OCI-LY3 (cell line): ENCODE measurements around the gene GCC1.

ENCODE experiments used
- H2AFZ ChIP-seq: fragments of 200-600, 300-600 bp; shearing (Covaris generic); 2 replicates; pipeline ENCODE4 v1.6.0; 2014; ENCODE audit warnings: antibody characterized with exemption, low read depth, low read length
- H3K27ac ChIP-seq: fragments of 200-600, 300-600 bp; sonication (generic); 2 replicates; pipeline ENCODE4 v1.5.1; 2014; ENCODE audit warnings: mild to moderate bottlenecking, low read length, moderate library complexity, mixed read lengths
- H3K27me3 ChIP-seq: fragments of 200-600, 300-600 bp; sonication (generic); 2 replicates; pipeline ENCODE4 v1.6.1; 2014; ENCODE audit warnings: low read depth, low read length, mixed read lengths
- H3K36me3 ChIP-seq: fragments of 200-600, 300-600 bp; sonication (generic); replicated peaks from 2 replicates; pipeline ENCODE3; 2014; ENCODE audit warnings: low read depth, low read length, mixed read lengths
- H3K4me1 ChIP-seq: fragments of 300-600, 200-600 bp; sonication (generic); 2 replicates; pipeline ENCODE4 v1.6.1; 2014; ENCODE audit warnings: low read length, mixed read lengths
- H3K4me2 ChIP-seq: fragments of 200-600, 300-600 bp; sonication (generic); 2 replicates; pipeline ENCODE4 v1.6.1; 2014; ENCODE audit warnings: low read length, mixed read lengths
- H3K4me3 ChIP-seq: fragments of 300-600, 200-600 bp; sonication (generic); 2 replicates; pipeline ENCODE4 v1.5.1; 2014; ENCODE audit warnings: antibody characterized with exemption, mild to moderate bottlenecking, low read length, moderate library complexity
- H3K79me2 ChIP-seq: fragments of 300-600, 200-600 bp; shearing (Covaris generic); 2 replicates; pipeline ENCODE4 v1.6.1; 2014; ENCODE audit warnings: mild to moderate bottlenecking, low read length, mixed read lengths
- H3K9ac ChIP-seq: fragments of 300-600, 200-600 bp; shearing (Covaris generic); 2 replicates; pipeline ENCODE4 v1.6.0; 2014; ENCODE audit warnings: mild to moderate bottlenecking, low read length, moderate library complexity
- H3K9me3 ChIP-seq: fragments of 200-600, 300-600 bp; shearing (Covaris generic); 2 replicates; pipeline ENCODE4 v1.6.1; 2014; ENCODE audit warnings: low read length, mixed read lengths; ENCODE audit not compliant: insufficient read depth
- H4K20me1 ChIP-seq: fragments of 200-600, 300-600 bp; sonication (generic); 2 replicates; pipeline ENCODE4 v1.6.1; 2016; ENCODE audit warnings: low read length, mixed read lengths; ENCODE audit not compliant: insufficient read depth
- EZH2phosphoT487 ChIP-seq: fragments of 200-600 bp; shearing (Covaris generic); IDR thresholded peaks from 2 replicates; pipeline ENCODE4 v1.6.1; 2018; ENCODE audit warnings: antibody characterized with exemption, mixed run types, low read depth
- TF ChIP-seq, protein P1 (sequence below): fragments of 200-600, 300-600 bp; sonication (generic); IDR thresholded peaks from 2 replicates; pipeline ENCODE4 v1.5.1; 2014; ENCODE audit warnings: antibody characterized with exemption, low read length, low read depth

Gene GCC1

DNA sequence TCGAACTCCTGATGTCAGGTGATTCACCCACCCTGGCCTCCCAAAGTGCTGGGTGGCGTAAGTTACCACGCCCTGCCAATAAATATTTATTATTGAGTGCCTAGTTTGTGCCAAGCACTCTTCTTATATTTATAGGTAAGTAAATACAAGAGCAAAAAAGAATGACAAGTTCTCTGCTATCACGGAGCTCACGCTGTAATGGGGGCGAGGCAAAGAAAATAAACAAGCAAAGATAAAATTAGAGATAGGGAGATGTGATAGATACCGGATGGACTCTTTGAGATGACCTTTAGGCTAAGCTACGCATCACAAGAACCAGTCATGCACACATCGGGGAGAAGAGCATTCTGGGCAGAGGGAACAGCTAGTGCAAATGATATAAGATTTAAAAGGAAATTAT lies 46.3 kb downstream of the GCC1 start:
- H3K4me2 ChIP-seq: no peak overlapping the region
- no peak overlapping the region for H3K4me3 ChIP-seq
- no peak overlapping the region for H2AFZ ChIP-seq
- H3K27me3 ChIP-seq: no peaks in the 10 kb centered on the region
- H3K4me1 ChIP-seq: no peaks in the 10 kb centered on the region
- no peaks in the 10 kb centered on the region for H3K36me3 ChIP-seq
- H3K9ac ChIP-seq: no peak overlapping the region
- no peaks in the 10 kb centered on the region for H4K20me1 ChIP-seq
- no peak overlapping the region for H3K27ac ChIP-seq
- TF ChIP-seq, protein P1, sequence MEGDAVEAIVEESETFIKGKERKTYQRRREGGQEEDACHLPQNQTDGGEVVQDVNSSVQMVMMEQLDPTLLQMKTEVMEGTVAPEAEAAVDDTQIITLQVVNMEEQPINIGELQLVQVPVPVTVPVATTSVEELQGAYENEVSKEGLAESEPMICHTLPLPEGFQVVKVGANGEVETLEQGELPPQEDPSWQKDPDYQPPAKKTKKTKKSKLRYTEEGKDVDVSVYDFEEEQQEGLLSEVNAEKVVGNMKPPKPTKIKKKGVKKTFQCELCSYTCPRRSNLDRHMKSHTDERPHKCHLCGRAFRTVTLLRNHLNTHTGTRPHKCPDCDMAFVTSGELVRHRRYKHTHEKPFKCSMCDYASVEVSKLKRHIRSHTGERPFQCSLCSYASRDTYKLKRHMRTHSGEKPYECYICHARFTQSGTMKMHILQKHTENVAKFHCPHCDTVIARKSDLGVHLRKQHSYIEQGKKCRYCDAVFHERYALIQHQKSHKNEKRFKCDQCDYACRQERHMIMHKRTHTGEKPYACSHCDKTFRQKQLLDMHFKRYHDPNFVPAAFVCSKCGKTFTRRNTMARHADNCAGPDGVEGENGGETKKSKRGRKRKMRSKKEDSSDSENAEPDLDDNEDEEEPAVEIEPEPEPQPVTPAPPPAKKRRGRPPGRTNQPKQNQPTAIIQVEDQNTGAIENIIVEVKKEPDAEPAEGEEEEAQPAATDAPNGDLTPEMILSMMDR: no peak
- no peak for TF ChIP-seq EZH2phosphoT487
- H3K79me2 ChIP-seq: no peaks in the 10 kb centered on the region
- no peaks in the 10 kb centered on the region for H3K9me3 ChIP-seq

DNA sequence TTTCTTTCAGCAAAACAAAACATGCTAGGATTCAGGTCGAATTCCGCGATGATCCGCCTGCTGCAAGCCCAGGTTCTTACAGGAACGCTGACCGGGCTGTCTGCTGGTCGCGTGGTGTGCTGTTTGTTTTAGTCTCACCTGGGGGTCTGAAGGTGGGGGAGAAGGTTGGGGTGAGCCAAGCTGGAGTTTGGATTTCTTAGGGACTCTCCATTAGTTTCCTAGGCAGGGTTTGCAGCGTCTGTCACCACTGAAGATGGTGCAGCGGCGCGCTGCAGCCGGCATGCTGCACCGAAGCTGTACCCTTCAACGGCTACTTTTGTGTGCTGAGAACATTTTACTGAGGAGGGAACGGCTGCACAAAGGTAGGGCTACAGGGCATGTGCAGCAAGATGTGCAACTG lies 48.7 kb downstream of the GCC1 start:
- H3K36me3 ChIP-seq: no peaks in the 10 kb centered on the region
- H3K27ac ChIP-seq: no peak overlapping the region
- no peak for TF ChIP-seq EZH2phosphoT487
- TF ChIP-seq, protein P1: no peak
- H3K27me3 ChIP-seq: no peaks in the 10 kb centered on the region
- no peak overlapping the region for H2AFZ ChIP-seq
- no peaks in the 10 kb centered on the region for H4K20me1 ChIP-seq
- H3K4me3 ChIP-seq: no peak overlapping the region
- no peak overlapping the region for H3K4me2 ChIP-seq
- no peaks in the 10 kb centered on the region for H3K4me1 ChIP-seq
- H3K79me2 ChIP-seq: no peaks in the 10 kb centered on the region
- no peaks in the 10 kb centered on the region for H3K9me3 ChIP-seq
- H3K9ac ChIP-seq: no peak overlapping the region

DNA sequence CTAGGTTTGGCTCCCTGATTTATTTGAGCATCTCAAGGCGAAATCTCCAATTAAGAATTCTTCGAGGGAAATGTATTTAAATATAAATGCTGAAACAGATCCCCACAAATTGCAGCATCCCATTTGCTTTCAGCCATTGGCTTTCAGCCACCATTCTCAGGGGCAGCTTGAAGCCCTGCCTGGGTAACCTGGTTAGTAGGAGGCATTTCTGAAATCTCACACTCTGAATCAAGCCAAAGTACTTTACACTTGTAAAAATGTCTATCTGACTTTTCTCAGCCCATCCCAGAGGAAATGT lies 49.1 kb downstream of the GCC1 start:
- no peaks in the 10 kb centered on the region for H3K4me1 ChIP-seq
- H3K79me2 ChIP-seq: no peaks in the 10 kb centered on the region
- no peak overlapping the region for H3K4me3 ChIP-seq
- H3K36me3 ChIP-seq: no peaks in the 10 kb centered on the region
- no peaks in the 10 kb centered on the region for H4K20me1 ChIP-seq
- no peak overlapping the region for H2AFZ ChIP-seq
- no peaks in the 10 kb centered on the region for H3K27me3 ChIP-seq
- TF ChIP-seq, protein P1: no peak
- TF ChIP-seq EZH2phosphoT487: no peak
- no peak overlapping the region for H3K27ac ChIP-seq
- H3K4me2 ChIP-seq: no peak overlapping the region
- no peak overlapping the region for H3K9ac ChIP-seq
- no peaks in the 10 kb centered on the region for H3K9me3 ChIP-seq

DNA sequence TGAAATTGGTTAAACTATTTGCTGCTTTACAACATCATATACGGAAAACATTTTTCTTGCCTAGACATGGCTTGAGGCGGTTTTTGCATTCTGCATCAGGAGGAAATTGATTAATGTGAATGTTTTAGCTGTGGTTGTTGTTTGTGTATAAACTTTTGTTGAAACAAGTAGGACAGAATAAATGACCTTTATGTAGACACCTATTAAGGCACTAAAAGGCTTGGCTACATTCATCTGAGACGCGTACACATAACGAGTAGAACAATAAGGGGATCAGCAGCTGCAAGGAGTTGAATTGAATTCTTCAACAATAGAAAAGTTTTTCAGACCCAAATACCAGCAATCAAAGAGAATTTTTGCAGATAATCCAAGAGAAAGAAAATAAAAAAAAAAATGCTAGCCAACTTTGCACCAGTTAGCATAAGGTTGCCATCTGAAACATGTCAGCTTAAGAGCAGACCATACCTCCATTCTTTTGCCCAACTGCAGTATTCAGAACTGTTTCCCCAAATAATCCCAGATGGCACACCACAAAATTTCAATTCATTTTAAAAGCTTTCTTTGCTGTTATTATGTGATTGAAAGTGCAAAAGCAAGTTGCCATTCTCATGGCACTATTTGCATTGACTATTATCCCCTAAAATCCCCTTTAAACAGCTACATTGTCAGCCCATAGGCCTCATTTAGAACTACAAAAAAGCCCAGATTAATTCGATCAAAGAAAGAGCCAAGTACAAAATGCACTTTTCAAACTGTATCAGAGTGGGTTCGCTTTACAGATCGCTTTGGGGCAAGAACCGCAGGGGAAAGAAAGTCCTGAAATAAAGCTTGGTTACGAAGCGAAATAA lies 49.6 kb downstream of the GCC1 start:
- Histone ChIP-seq H4K20me1 (no peaks in the 10 kb centered on the region), H3K4me2 (no peak overlapping the region), H3K9ac (no peak overlapping the region), H2AFZ (no peak overlapping the region), H3K27ac (no peak overlapping the region), H3K79me2 (no peaks in the 10 kb centered on the region), H3K9me3 (no peaks in the 10 kb centered on the region), H3K36me3 (no peaks in the 10 kb centered on the region), H3K4me3 (no peak overlapping the region), H3K4me1 (no peaks in the 10 kb centered on the region), H3K27me3 (no peaks in the 10 kb centered on the region)
- no peak for TF ChIP-seq EZH2phosphoT487
- TF ChIP-seq, protein P1: no peak
